Measurements from ENCODE around the gene NR6A1. TPM values are rescaled to one million over a fixed set of nuclear protein-coding genes. Genes with fewer than 3 reads are reported as not detected.

The NR6A1 gene
- total RNA-seq, 2 donors from 2014 or later, result 0.71 to 4.6 TPM

DNA sequence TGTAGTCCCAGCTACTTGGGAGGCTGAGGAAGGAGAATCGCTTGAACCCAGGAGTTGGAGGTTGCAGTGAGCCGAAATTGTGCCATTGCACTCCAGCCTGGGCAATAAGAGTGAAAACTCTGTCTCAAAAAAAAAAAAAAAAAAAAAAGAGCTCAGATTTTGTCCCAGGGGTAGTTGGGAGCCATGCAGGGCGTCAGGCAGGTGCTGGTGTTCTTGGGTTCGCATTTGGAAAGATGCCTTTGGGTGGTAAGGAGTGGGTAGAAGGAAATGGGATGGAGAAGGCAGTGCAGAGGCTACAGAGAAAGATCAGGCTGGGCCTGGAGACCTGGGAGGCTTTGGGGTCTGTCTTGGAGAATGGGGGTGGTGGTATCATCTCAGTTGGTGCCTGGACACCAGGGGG is 297.0 kb downstream of the NR6A1 start:
- DNase-seq (ENCODE audit: low spot score) (no peak), ATAC-seq (ENCODE audit: insufficient number of reproducible peaks, low FRiP score, low read depth) (no peak)
- Histone ChIP-seq H3K9me3 (no peaks in the 10 kb centered on the region), H3K4me3 (no peak overlapping the region), H3K36me3 (no peaks in the 10 kb centered on the region), H3K27me3 (replicated peaks; ENCODE audit: insufficient read depth) (no peaks in the 10 kb centered on the region), H3K4me1 (ENCODE audit: control insufficient read depth in 1 of 2, low read depth in 2 of 2) (no peaks in the 10 kb centered on the region), H3K27ac (no peak overlapping the region)
- TF ChIP-seq, protein P1, sequence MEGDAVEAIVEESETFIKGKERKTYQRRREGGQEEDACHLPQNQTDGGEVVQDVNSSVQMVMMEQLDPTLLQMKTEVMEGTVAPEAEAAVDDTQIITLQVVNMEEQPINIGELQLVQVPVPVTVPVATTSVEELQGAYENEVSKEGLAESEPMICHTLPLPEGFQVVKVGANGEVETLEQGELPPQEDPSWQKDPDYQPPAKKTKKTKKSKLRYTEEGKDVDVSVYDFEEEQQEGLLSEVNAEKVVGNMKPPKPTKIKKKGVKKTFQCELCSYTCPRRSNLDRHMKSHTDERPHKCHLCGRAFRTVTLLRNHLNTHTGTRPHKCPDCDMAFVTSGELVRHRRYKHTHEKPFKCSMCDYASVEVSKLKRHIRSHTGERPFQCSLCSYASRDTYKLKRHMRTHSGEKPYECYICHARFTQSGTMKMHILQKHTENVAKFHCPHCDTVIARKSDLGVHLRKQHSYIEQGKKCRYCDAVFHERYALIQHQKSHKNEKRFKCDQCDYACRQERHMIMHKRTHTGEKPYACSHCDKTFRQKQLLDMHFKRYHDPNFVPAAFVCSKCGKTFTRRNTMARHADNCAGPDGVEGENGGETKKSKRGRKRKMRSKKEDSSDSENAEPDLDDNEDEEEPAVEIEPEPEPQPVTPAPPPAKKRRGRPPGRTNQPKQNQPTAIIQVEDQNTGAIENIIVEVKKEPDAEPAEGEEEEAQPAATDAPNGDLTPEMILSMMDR (IDR thresholded peaks at IDR 0.05), result no peak

DNA sequence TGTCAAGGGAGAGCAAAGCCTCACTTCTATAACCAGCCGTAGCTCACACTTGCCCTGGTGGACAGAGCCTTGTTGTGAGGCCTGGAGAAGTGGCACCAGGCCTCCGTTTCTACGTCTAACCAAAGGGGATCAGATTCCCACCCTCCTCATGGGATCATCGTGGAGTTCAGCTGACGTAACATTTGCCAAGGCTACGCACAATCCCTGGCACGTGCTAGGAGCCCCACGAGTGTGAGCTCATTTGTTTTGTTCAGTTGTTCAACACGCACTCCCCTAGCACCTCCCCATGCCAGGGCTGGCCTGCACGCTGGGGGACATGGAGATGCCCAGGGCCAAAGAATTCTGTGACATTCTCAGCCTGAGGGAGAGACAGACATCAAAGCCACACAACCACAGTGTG is 297.8 kb downstream of the NR6A1 start:
- TF ChIP-seq, protein P1 (IDR thresholded peaks at IDR 0.05), result no peak
- ATAC-seq (ENCODE audit: insufficient number of reproducible peaks, low FRiP score, low read depth) (no peak), DNase-seq (ENCODE audit: low spot score) (no peak)
- no peak overlapping the region for H3K4me3 ChIP-seq
- no peaks in the 10 kb centered on the region for H3K9me3 ChIP-seq
- no peaks in the 10 kb centered on the region for H3K36me3 ChIP-seq
- H3K27ac ChIP-seq, result no peak overlapping the region
- no peaks in the 10 kb centered on the region for H3K4me1 ChIP-seq (ENCODE audit: control insufficient read depth in 1 of 2, low read depth in 2 of 2)
- H3K27me3 ChIP-seq (replicated peaks; ENCODE audit: insufficient read depth), result no peaks in the 10 kb centered on the region

DNA sequence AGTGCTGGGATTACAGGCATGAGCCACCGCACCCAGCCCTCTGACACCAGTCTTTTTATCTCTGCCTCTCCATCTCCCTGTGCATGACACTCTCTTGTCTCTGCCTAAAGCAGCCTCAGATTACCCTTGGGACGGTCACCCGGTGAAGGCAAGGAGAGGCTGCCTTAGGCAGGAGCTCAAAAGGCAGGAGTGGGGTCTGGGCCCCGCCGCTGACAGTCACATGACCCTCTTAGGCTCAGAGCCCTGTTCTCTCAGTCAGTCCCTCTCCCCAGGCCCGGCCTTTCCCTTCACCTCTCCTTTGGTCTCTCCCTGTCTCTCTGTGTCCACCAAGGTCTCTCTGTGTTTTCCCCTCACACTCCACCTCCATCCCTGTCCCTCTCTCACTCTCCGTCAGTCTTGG is 298.3 kb downstream of the NR6A1 start:
- Histone ChIP-seq H3K27ac (no peak overlapping the region), H3K27me3 (replicated peaks; ENCODE audit: insufficient read depth) (no peaks in the 10 kb centered on the region), H3K4me3 (no peak overlapping the region), H3K4me1 (ENCODE audit: control insufficient read depth in 1 of 2, low read depth in 2 of 2) (no peaks in the 10 kb centered on the region), H3K9me3 (no peaks in the 10 kb centered on the region), H3K36me3 (no peaks in the 10 kb centered on the region)
- DNase-seq (ENCODE audit: low spot score), result no peak
- no peak for ATAC-seq (ENCODE audit: insufficient number of reproducible peaks, low FRiP score, low read depth)
- TF ChIP-seq, protein P1 (IDR thresholded peaks at IDR 0.05), result no peak

DNA sequence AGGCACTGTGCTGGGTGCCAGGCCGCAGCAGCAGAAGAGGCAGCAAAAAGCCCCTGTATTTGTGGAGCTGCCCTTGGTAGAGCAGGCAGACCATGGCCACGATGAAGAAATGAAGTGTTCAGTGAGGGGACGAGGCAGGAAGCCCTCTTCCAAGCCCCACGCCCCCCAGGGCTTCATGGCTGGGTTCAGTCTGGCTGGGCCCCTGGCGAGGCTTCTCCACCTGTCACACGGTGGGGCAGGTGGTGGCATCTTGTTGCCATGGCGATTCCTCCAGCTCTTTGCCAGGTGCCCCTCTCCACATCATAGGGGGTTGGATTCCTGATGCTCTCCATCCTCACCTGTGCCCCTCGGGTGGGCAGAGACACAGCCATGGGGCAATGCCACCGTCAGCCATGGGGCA is 299.4 kb downstream of the NR6A1 start:
- H3K27ac ChIP-seq, result no peak overlapping the region
- DNase-seq (ENCODE audit: low spot score) (no peak), ATAC-seq (ENCODE audit: insufficient number of reproducible peaks, low FRiP score, low read depth) (no peak)
- H3K4me3 ChIP-seq, result no peak overlapping the region
- no peaks in the 10 kb centered on the region for H3K9me3 ChIP-seq
- H3K4me1 ChIP-seq (ENCODE audit: control insufficient read depth in 1 of 2, low read depth in 2 of 2), result no peaks in the 10 kb centered on the region
- TF ChIP-seq, protein P1 (IDR thresholded peaks at IDR 0.05), result no peak
- H3K36me3 ChIP-seq, result no peaks in the 10 kb centered on the region
- no peaks in the 10 kb centered on the region for H3K27me3 ChIP-seq (replicated peaks; ENCODE audit: insufficient read depth)

DNA sequence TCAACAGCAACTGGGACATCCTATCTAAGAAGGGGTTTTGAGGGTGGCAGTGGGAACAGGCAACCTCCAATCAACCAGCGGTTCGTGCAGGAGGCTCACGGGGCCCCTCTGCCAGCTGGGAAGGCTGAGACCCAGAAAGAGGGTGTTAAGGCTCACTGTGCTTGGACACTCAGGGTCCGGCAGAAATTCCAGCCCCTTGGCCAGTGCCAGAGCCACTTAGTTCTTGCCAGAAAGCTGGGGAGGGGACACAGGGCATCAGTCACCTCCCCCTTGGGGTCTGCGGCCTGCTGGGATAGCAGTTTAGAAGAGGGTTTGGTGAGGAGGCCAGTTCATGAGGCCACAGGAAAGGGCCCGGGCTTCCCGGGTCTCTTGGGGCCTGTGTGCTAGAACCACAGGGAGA is 300.4 kb downstream of the NR6A1 start:
- ATAC-seq (ENCODE audit: insufficient number of reproducible peaks, low FRiP score, low read depth), result no peak
- TF ChIP-seq, protein P1 (IDR thresholded peaks at IDR 0.05), result no peak
- Histone ChIP-seq H3K9me3 (no peaks in the 10 kb centered on the region), H3K36me3 (no peaks in the 10 kb centered on the region), H3K27ac (no peak overlapping the region), H3K27me3 (replicated peaks; ENCODE audit: insufficient read depth) (no peaks in the 10 kb centered on the region), H3K4me1 (ENCODE audit: control insufficient read depth in 1 of 2, low read depth in 2 of 2) (no peaks in the 10 kb centered on the region), H3K4me3 (no peak overlapping the region)
- DNase-seq (ENCODE audit: low spot score), result no peak

All from thoracic aorta (tissue), 2 donors.